Measurements from ENCODE around the gene RAB3IL1.

GRCh38 chr11:61895046-61895717 lies 22.2 kb downstream of the RAB3IL1 start:
- TF ChIP-seq CTCF (conservative IDR thresholded peaks at IDR 0.05; ENCODE audit: low read length): no peak
- TF ChIP-seq EZH2phosphoT487 (IDR thresholded peaks at IDR 0.05; ENCODE audit: borderline replicate concordance): no peak
